CD4-positive, alpha-beta T cell treated with Interleukin-1 beta for 1 hour (primary cell): ENCODE measurements around the gene ARTN.

Experiments used
- DNase-seq, 2 donors: peaks; one replicate each; pipeline ENCODE4 v3.0.0-alpha.2; 2020 to 2022

Gene ARTN

GRCh38 chr1:43974443-43975248 is 41.0 kb downstream of the ARTN start, which contains the start of gene ATP6V0B:
Gene ATP6V0B (plus strand): TSS chr1:43974960. CDS start chr1:43975041, 81 bp downstream.
- peak; percentile 90 for DNase-seq

DNA sequence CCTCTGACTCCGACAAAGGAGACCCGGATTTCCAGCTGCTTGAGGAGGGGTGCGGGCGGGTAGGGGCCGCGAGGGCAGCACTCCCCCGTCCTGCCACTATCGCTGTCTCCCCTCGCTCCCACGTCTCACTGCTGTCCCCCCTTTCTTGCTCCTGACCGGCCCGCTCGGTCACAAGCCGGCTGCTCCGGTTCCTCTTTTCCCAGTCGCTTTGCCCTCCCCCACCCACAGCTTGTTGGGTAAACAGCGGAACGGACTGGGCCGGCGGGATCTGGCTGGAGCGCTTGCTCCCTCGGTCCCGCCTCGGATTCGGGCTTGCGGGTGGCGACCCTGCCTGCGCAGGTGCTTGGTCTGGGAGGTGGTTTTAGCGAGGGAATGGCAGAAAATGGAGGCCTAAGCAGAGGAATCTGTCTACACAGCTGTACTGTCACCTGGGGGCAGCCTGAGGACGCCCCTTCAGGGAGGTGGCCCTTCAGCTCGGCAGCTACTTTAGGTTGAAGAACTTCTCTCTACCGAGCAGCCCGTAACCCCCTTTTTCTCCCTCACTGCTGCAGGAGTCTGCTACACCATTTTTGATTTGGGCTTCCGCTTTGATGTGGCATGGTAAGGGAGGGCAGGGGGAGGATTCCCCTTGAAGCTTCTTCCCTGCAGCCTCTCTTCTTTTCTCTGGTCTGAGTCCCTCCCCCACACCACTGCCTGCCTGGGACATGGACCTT is 41.8 kb downstream of the ARTN start:
- DNase-seq = peak; percentile 53 to 61

DNA sequence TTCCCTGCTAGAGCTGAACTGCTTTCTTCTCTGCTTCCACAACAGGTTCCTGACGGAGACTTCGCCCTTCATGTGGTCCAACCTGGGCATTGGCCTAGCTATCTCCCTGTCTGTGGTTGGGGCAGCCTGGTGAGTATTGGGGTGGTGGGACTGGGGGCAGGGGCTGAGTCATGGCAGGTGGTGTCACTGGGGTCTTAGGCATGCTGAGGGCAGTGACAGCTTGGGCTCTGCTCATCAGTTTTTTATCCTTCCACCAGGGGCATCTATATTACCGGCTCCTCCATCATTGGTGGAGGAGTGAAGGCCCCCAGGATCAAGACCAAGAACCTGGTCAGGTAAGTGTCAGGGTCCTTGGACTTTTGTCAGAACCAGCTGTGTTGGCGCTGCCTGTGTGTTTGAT is 42.4 kb downstream of the ARTN start:
- DNase-seq = no peak

DNA sequence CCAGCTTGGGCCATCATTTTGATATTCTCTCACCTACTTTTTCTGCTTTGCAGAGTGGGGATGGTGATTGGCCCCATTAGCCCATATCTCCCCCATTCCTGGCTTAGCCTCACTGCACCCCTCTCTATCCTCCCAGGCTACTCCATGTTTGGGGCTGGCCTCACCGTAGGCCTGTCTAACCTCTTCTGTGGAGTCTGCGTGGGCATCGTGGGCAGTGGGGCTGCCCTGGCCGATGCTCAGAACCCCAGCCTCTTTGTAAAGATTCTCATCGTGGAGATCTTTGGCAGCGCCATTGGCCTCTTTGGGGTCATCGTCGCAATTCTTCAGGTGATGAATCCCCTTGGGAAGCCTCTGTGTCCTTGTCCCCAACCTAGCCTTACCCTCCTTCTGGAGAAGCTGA is 43.3 kb downstream of the ARTN start:
- no peak for DNase-seq

DNA sequence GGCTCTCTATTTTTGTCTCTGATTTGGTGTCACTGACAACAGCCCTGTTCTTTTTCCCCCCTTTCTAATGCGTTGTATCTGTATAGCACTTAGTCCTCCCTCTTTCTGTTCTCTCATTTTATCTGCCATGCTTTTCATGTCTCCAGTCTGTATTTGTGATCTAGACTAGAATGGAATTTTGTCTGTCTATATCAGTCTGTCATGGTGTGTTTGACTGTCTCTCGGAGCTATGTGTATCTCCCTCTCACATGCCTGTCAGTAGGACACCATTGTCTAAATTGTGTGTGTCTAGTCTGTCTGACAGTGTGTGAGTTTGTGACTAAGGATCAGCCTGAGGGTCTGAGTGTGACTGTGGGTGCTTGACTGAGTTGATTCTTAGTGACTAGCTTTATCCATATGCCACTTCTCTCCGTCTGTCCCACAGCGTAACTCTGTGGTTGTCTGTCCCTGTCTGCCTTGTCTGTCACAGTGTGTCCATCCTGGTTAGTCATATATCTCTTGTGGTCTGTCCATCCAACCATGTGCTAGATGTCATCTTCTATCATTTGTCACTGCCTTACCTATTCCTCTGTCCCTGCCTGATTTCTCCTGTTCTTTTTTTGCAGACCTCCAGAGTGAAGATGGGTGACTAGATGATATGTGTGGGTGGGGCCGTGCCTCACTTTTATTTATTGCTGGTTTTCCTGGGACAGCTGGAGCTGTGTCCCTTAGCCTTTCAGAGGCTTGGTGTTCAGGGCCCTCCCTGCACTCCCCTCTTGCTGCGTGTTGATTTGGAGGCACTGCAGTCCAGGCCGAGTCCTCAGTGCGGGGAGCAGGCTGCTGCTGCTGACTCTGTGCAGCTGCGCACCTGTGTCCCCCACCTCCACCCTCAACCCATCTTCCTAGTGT is 44.0 kb downstream of the ARTN start:
- no peak for DNase-seq

DNA sequence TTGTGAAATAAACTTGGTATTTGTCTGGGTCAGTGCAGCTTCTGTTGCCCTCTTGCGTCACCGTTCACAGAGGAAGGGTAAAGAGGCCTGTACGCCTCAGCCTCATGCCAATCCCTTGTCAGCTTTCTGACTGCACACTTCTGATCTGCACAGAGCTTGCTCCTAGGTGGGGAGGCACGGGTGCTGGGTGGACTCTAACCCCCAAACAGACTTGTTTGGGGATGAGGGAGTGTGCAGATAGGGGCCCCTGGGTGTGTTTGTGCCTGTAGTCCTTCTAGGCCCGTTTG is 44.6 kb downstream of the ARTN start:
- no peak for DNase-seq

DNA sequence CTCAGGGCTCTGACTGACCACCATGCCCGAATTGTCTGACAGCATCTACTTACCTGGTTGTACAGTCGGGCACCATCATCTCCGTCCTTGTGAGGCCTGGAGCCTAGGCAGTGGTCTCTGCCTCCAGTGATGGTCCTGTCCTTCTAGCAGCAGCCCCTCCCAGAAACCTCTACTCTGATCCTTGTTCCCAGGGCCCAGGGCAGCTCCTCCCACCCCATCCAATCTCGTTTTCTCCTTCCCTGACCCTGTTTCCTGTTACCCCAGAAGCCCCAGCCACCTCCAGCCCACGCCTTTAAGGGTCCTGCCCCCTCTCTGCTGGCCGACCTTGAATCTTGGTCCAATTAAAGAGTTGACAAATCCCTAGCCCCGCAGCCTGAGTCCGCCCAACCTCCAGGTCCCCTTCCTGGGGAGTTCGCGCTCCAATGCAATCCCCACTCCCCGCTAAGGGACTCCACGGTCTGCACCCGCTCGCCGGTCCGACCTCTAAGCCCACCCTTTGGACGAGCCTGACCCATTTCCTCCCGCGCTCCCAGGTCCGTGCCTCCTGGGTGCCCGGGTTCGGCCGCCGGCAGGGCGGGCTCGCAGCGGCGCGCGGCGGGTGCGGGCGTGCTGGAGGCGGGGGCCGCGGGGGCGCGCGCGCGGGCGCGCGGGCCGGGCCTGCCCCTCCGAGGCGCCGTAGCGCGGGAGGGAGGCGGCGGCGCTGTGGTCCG is 45.1 kb downstream of the ARTN start, which contains the start of gene B4GALT2:
Gene B4GALT2, plus strand, starts transcription at position 660 of the 710 bp plus-strand sequence. CDS start 1,951 bp downstream, outside the sequence.
- DNase-seq = peak; percentile 35 to 44

DNA sequence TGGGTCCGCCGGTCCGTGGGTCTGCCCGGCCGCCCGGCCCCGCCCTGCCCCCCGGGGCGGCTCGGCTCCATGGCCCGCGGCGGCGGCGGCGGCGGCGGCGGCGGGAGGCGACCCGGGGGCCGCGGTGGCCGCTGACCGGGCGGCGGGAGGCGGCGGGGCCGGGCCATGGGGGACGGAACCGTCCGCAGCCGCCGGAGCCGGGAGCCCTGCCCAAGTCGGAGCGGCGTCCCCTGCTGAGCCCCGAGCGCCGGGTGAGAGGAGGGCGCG is 45.6 kb downstream of the ARTN start:
- DNase-seq = no peak

DNA sequence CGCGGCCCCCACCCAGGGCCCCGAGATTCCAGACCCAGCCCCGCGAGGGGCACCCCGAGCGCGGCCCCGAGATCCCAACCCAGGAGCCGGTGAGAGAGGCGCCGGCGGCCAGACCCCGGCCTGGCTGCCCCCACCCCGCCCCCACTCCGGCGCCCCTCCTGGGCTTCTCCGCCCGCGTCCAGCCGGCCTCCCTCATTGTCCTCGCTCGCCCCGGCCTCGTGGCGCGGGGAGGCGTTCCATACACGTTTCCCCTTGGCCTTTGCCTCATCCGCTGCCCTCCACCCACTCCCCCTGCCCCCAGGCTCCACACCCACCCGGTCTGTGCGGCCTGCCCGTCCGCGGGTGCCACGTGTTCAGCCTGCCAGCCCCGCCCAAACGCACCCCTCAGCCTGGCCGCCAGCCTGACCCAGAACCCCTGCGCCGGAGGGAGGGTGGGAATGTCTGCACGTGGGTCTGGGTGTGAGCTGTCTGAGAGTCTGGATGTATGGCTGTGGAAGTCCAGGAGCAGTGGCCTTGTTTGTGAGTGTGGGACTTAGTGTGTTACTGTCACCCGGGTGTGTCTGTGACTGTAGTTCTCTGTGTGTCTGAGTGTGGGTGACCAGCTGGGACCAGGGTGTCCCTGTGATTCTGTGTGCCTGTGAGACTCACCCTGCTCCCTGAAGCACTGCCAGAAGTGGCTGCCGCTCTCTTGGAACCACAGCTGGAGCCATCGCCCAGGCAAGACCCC is 46.1 kb downstream of the ARTN start:
- peak in 1 of 2 donors; percentile 20 for DNase-seq

- DNase-seq = no peak
Measured at GRCh38 chr1:43980255-43981134, 46.9 kb downstream of the ARTN start.

DNA sequence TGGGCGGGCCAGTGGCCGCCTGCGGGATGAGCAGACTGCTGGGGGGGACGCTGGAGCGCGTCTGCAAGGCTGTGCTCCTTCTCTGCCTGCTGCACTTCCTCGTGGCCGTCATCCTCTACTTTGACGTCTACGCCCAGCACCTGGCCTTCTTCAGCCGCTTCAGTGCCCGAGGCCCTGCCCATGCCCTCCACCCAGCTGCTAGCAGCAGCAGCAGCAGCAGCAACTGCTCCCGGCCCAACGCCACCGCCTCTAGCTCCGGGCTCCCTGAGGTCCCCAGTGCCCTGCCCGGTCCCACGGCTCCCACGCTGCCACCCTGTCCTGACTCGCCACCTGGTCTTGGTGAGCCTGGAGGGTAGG is 47.5 kb downstream of the ARTN start:
- no peak for DNase-seq

GRCh38 chr1:43981636-43982035 is 48.0 kb downstream of the ARTN start:
- no peak for DNase-seq

DNA sequence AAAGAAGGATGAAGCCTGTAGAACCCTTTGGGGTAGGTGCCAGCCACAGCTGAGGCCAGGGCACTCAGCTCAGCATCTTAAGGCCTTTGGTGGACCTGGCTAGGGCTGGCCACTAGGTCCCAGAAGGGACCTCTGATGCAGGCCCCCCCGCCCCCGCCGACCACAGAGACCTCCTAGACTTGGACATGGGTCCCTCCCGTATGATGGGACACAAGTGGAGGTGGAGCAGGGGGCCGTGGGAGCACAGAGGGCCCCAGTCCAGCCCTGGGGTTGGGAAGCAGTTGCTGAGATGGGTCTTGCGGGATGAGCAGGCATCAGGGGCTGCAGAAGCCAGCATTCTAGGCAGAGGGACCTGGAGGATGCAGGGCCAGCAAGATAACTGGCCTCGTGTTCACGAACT is 48.6 kb downstream of the ARTN start:
- DNase-seq = no peak

DNA sequence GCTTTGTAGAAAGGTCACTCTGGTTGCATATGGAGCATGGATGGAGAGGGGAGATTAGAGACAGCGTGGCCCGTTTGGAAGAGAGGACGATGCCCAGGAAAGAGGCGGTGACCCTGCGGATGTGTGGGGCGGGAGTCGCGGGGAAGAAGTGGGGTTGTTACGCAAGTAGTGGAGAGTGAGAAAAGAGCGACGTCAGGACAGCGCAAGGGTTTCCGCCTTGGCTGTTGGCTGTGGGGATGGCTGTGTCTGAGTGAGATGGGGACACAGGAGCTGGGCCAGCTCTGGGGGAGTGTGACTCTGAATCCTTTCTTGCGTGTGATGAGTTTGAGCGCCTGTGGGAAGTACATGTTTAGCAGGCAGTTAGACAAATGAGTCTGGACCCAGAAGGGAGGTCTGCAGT is 49.2 kb downstream of the ARTN start:
- peak in 1 of 2 donors; percentile 23 for DNase-seq

DNA sequence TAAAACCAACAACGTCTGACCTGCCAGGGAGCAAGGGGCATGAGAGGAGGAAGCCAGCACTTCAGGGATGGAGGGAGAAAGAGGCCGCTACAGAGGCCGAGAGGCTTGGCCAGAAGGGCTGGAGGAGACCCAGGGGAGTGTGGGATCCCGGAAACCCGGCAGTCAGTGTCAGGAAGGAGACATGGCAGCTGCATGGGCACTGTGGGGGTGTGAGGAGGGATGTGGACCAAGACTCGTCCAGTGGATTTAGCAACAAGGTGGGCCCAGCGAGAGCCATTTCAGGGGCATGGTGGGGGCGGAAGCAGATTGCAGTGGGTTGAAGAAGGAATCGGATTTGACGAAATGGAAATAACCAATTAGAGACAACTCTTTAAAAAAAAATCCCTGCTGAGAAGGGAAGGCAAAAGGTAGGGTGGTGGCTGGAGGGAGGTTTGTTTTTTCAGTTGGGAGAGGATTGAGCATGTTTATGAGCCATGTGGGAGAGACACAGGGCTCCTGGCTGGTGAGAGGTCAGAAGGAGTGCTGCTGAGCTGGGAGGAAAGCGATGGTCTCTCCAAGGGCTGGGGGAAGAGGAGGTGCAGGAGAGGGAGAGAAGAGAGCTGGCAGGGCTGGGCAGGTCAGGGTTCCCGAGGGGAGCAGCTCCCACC is 49.8 kb downstream of the ARTN start:
- DNase-seq = no peak

GRCh38 chr1:43984855-43985254 is 51.3 kb downstream of the ARTN start:
- no peak for DNase-seq

DNA sequence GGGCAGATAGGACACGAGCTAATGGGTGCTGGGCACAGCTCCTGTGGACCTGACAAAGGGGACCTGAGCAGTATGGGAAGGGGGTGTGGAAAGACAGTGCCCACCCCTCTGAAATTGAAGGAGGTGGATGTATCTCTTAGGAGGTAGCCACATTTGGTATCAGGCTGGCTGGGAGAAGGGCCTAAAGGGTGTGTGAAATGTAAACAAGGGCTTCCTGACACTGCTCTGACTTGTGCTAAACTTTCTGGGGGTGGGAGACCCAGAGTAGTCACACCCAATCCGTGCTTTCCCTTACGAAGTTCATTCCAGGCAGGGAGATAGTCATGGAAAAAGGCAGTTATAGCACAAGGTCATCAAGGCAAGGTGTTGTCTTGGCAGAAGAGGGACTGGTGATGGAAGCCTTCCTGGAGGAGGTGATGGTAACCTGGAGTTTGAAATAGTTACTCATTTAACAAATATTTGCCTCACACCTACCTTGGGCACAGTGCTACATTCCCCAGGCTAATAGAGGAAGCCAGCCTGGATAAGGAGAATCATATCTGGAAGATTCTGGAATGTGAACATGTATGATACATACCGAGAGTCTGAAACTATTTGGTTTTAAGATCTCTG is 52.5 kb downstream of the ARTN start:
- no peak for DNase-seq

DNA sequence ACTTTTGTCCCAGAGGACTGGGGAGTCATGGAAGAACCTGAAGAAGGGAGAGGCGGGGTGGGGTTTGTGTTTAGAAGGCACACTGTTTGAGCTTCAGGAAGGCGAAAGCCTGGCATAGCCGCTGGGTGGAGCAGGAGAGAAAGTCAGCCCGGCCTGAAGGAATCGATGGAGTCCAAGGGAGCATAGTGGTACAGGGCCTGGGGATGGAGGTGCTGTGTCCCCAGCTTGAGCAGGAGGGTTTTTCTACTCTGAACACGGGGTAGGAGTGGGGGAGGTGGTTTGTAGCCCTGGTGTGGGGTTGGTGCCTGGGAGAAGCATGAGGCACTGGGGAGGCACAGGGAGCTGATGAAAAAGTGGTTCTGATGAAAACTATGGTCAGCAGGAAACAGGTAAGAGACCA is 53.1 kb downstream of the ARTN start:
- DNase-seq = no peak
